HEK293 (cell line): ENCODE measurements around the gene PACS2.

Experiments used
- TRIM28 ChIP-seq: IDR thresholded peaks from 2 replicates; pipeline ENCODE4 v1.6.1; 2011; ENCODE audit warnings: low read length, control low read depth, borderline replicate concordance
- ZNF174 ChIP-seq: fragments of 450-650 bp; formaldehyde crosslinking; IDR thresholded peaks from 2 replicates; pipeline ENCODE4 v1.5.0; 2017; ENCODE audit warnings: missing biosample characterization, mild to moderate bottlenecking, missing genetic modification characterization
- ZNF433 ChIP-seq: fragments of 450-650 bp; formaldehyde crosslinking; IDR thresholded peaks from 2 replicates; pipeline ENCODE4 v1.5.1; 2016; ENCODE audit warnings: missing biosample characterization, missing genetic modification characterization, low read depth
- ZNF747 ChIP-seq: fragments of 450-650 bp; formaldehyde crosslinking; IDR thresholded peaks from 2 replicates; pipeline ENCODE4 v1.5.1; 2016; ENCODE audit warnings: missing biosample characterization, missing genetic modification characterization
- TF ChIP-seq, protein P1 (sequence below): fragments of 450-650 bp; formaldehyde crosslinking; IDR thresholded peaks from 2 replicates; pipeline ENCODE4 v1.5.1; 2016; ENCODE audit warnings: missing biosample characterization, missing genetic modification characterization
- TF ChIP-seq, protein P2 (sequence below): fragments of 450-650 bp; formaldehyde crosslinking; IDR thresholded peaks from 2 replicates; pipeline ENCODE4 v1.5.1; 2016; ENCODE audit warnings: missing biosample characterization, missing genetic modification characterization
- TF ChIP-seq, protein P3 (sequence below): fragments of 450-650 bp; formaldehyde crosslinking; IDR thresholded peaks from 2 replicates; pipeline ENCODE4 v1.5.1; 2016; ENCODE audit warnings: missing biosample characterization, missing genetic modification characterization

DNA sequence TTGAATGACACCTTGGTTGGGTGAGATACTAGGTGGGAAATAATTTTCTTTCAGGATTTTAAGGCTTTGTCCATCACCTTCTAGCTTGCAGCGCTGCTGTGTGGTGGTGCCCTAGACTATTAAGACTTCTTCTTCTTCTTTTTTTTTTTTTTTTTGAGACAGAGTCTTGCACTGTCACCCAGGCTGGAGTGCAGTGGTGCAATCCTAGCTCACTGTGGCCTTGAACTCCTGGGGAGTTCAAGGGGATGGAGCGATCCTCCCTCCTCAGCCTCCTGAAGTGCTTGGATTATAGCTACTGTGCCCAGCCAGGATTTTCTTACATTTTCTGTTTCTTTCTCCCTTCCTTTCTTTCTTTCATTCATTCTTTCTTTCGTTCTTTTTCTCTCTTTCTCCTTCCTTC is 94.8 kb downstream of the PACS2 start:
- TF ChIP-seq, protein P1, sequence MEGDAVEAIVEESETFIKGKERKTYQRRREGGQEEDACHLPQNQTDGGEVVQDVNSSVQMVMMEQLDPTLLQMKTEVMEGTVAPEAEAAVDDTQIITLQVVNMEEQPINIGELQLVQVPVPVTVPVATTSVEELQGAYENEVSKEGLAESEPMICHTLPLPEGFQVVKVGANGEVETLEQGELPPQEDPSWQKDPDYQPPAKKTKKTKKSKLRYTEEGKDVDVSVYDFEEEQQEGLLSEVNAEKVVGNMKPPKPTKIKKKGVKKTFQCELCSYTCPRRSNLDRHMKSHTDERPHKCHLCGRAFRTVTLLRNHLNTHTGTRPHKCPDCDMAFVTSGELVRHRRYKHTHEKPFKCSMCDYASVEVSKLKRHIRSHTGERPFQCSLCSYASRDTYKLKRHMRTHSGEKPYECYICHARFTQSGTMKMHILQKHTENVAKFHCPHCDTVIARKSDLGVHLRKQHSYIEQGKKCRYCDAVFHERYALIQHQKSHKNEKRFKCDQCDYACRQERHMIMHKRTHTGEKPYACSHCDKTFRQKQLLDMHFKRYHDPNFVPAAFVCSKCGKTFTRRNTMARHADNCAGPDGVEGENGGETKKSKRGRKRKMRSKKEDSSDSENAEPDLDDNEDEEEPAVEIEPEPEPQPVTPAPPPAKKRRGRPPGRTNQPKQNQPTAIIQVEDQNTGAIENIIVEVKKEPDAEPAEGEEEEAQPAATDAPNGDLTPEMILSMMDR (tag by site-specific recombination): no peak
- TF ChIP-seq, protein P2, sequence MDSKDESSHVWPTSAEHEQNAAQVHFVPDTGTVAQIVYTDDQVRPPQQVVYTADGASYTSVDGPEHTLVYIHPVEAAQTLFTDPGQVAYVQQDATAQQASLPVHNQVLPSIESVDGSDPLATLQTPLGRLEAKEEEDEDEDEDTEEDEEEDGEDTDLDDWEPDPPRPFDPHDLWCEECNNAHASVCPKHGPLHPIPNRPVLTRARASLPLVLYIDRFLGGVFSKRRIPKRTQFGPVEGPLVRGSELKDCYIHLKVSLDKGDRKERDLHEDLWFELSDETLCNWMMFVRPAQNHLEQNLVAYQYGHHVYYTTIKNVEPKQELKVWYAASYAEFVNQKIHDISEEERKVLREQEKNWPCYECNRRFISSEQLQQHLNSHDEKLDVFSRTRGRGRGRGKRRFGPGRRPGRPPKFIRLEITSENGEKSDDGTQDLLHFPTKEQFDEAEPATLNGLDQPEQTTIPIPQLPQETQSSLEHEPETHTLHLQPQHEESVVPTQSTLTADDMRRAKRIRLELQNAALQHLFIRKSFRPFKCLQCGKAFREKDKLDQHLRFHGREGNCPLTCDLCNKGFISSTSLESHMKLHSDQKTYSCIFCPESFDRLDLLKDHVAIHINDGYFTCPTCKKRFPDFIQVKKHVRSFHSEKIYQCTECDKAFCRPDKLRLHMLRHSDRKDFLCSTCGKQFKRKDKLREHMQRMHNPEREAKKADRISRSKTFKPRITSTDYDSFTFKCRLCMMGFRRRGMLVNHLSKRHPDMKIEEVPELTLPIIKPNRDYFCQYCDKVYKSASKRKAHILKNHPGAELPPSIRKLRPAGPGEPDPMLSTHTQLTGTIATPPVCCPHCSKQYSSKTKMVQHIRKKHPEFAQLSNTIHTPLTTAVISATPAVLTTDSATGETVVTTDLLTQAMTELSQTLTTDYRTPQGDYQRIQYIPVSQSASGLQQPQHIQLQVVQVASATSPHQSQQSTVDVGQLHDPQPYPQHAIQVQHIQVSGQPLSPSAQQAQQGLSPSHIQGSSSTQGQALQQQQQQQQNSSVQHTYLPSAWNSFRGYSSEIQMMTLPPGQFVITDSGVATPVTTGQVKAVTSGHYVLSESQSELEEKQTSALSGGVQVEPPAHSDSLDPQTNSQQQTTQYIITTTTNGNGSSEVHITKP: no peak
- no peak for TF ChIP-seq ZNF433 (tag by site-specific recombination)
- no peak for TF ChIP-seq ZNF174 (tag by site-specific recombination)
- TF ChIP-seq TRIM28: no peak
- TF ChIP-seq, protein P3, sequence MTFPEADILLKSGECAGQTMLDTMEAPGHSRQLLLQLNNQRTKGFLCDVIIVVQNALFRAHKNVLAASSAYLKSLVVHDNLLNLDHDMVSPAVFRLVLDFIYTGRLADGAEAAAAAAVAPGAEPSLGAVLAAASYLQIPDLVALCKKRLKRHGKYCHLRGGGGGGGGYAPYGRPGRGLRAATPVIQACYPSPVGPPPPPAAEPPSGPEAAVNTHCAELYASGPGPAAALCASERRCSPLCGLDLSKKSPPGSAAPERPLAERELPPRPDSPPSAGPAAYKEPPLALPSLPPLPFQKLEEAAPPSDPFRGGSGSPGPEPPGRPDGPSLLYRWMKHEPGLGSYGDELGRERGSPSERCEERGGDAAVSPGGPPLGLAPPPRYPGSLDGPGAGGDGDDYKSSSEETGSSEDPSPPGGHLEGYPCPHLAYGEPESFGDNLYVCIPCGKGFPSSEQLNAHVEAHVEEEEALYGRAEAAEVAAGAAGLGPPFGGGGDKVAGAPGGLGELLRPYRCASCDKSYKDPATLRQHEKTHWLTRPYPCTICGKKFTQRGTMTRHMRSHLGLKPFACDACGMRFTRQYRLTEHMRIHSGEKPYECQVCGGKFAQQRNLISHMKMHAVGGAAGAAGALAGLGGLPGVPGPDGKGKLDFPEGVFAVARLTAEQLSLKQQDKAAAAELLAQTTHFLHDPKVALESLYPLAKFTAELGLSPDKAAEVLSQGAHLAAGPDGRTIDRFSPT: no peak
- no peak for TF ChIP-seq ZNF747 (tag by site-specific recombination)
